Measurements from ENCODE around the gene GBA2.

The GBA2 gene

GRCh38 chr9:35763803-35764202 lies 14.8 kb upstream of the GBA2 start:
- DNase-seq: no peak

DNA sequence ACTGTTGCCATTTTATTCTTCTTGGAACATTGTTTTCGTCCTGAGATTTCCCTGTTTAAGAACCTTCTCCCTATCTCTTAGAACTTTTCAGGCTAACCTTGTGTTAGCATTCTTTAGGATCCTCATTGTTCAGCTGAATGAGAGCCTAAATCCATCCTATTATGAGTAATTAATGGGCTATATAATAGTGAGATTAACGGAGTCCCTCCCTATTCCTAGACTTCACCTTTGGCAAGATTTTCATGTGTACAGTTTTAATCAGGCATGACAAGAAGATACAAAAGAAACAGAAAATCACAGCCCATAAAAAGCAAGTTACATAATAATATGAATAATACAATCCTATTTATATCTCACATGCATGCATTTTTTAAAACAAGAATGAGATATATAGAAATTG lies 14.2 kb upstream of the GBA2 start:
- DNase-seq: no peak

DNA sequence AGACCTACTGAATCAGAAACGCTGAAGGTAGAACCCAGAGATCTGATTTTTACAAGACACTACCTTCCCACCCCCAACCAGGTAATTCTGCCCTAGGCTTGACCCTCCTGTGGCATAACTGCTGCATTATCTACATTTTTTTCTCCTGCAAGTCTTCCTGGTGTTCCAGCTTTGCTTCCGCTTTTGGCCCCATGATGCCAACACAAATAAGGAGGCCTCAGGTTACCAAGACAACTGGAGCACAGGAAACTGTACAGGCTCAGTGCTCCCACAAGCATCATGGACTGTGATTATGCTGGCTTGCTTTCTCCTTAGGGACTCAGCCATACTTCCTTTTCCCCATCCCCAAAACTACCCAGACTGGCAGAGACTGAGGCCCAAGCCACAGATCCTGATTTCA lies 11.6 kb upstream of the GBA2 start:
- no peak for DNase-seq

DNA sequence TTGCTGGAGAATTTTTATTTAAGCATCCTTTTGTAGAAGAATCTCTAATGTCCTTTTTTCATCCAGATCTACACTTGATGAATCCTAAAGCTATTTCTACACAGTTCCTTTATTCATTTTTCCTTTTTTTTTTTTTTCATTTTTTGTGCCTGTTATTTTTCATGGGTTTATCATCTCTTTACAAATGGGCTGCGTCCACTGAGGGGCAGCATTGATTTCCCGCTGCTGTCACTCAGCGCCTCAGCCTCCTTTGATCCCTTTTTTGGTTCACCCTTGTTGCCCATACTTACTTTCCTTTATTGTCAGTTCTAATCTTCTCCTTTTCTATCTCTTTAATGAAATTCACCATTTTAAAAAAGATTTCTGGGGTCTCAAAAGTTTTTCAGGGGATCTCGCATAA lies 10.8 kb upstream of the GBA2 start:
- no peak for DNase-seq

DNA sequence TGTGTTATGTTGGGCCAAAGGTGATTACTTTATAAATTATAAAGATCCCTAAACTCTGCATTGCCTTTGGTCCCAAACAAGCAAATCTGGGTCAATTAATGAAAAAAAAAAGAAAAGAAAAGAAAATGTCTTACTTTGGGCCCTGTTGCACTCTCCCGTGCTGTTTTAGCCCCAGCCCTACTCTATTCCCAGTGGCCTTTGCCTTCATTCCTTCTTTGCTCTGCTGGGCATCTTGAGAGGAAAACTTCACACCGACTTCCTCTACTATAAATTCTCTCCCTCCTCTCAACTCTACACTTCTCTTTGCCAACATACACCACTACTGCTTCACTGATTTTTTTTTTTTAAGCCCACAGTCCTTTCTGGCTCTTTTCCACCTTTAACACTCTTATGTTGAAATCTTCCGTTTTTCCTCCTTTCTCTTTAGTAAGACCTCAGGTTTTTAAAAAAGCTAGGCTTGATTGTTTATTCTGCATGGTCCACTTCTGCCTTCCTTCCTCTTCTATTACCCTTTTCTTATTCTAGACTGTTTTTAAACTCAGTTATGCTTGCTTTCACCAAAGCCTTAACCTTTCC lies 9.5 kb upstream of the GBA2 start:
- DNase-seq: no peak

GRCh38 chr9:35757892-35758275 lies 8.9 kb upstream of the GBA2 start:
- DNase-seq: no peak

GRCh38 chr9:35757226-35757891 lies 8.3 kb upstream of the GBA2 start:
- DNase-seq: no peak

- peak; percentile 81 for DNase-seq
These were observed 7.5 kb upstream of the GBA2 start for GRCh38 chr9:35756275-35757225.

DNA sequence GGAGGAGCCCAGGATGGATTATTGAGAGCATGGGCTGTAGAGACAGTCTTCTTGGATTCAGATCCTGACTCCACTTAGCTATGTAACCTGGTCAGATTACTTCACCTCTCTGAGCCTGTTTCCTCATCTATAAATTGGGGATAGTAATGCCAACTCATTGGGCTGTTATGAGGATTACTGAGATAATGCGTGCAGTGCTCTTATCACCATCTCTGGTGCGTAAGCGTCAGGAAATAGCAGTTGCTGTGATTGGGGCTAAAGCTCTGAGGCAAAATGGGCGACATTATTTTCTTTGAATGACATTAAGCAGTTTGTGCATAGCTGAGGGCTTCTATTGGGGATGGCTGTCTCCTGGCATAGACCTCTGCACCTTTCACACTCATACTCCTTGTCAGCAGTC lies 6.0 kb upstream of the GBA2 start:
- DNase-seq: no peak

DNA sequence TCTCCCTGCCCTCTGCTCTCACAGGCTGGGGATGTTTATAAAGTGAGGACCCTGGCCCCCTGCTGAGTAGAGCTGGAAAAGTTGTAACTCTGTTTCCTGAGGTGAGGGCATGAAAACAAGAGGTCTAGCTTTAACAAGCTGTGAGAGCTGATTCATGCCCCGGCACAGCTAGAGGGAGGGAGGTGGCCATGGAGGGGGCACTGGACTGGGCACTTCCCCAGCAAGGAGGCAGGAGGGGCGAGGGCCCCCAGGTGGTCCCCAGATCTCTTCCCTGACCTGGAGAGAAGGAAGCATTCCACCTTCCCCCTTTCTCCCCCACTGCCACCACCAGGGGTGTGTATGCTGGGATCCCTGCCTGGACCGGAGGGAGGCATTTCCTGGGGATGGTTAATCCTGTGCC lies 5.2 kb upstream of the GBA2 start, which contains the start of gene MSMP:
Gene MSMP (minus strand): TSS at position 13 of the 400 bp plus-strand sequence. CDS start 147 bp downstream, outside the sequence.
- DNase-seq: no peak

- DNase-seq: no peak
These were observed 4.4 kb upstream of the GBA2 start for GRCh38 chr9:35753466-35753865.

DNA sequence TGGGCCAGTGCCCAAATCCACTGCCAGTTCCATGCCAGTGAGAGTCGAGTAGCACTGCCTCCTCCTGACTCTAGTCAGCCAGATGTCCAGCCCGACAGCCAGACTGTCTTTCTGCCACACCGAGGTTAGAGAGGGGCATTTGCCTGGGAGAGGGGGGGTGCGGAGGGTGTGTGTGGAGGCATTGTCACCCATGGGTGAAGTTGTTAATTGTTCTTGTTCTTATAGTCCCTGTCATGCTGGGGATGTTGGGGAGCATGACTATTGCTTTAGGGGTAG lies 1.2 kb upstream of the GBA2 start:
- no peak for DNase-seq

DNA sequence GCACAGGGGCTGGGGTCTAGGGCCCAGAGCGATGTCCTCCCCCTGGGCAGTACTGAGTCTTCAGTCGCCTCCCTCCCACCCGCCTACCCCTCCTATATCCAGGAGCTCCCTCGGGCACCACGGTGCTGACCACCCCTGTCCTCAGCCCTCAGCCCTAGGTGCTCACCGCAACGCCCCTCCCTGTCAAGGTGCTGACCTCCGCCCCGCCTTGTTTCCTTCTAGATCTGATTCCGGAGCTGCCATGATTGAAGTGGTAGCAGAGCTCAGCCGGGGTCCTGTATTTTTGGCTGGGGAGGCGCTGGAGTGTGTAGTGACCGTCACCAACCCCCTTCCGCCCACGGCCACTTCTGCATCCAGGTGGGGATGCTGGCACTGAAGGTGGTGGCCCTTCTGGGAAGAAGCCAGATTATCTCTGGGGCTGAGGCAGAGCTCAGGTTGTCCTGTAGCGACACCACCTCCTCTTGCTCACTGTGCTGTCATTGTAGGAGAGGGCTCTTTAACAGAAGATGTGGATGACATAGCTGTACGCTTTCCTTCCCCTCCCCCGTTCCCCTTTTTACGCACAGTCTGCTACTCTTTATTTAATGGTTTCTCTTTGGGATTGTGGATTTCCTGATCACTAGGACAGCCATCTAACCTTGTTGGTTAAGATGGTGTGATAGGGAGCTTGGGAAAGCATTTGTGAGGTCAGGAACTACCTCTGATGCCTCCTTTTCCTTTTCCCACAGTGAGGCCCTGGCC lies 657 bp upstream of the GBA2 start:
- peak; percentile 26 for DNase-seq

GRCh38 chr9:35748242-35748857 lies 678 bp downstream of the GBA2 start:
- no peak for DNase-seq

DNA sequence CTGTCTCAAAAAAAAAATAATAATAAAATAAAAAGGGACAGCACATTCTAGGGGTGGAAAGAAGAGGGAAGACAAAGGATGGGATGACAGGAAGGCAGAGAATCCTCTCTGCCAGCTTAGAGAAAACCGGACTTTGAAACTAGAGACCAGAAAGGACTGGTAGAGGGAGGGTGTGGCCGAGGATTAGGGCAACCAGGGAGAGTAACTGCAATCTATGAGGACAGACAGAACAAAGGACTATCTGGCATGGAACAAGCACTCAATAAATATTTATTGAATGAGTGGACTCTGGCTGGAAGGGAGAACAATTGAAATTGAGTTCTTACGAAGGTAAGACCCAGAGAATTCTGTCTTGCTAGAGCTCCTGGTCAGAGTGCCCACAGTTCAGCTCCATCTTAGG lies 2.4 kb downstream of the GBA2 start:
- DNase-seq: no peak

GRCh38 chr9:35745569-35745968 lies 3.5 kb downstream of the GBA2 start:
- no peak for DNase-seq

GRCh38 chr9:35743880-35744518 lies 5.0 kb downstream of the GBA2 start:
- DNase-seq: no peak

GRCh38 chr9:35743452-35743851 lies 5.6 kb downstream of the GBA2 start:
- no peak for DNase-seq

DNA sequence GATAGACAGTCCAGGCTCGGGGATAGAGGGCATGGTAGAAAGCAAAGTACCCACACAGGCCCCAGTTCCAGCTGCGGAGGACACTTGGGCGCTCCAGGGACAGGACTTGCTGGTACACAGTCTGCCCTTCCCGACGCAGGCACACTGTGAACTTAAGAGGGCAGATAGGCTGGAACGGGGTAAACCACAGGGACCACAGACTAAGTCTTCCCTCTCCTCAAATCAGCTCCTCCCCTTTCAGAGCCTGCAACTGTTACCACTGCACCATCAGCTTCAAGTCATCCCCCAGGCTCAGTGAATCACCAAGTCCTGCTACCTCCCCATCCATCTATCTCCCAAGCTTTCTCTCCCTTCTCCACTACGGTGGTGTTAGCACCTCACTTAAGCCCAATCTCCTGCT lies 7.3 kb downstream of the GBA2 start:
- DNase-seq: no peak

GRCh38 chr9:35740243-35740642 lies 8.8 kb downstream of the GBA2 start:
- DNase-seq: no peak

- DNase-seq: no peak
These were observed 10.1 kb downstream of the GBA2 start for GRCh38 chr9:35738924-35739323.

DNA sequence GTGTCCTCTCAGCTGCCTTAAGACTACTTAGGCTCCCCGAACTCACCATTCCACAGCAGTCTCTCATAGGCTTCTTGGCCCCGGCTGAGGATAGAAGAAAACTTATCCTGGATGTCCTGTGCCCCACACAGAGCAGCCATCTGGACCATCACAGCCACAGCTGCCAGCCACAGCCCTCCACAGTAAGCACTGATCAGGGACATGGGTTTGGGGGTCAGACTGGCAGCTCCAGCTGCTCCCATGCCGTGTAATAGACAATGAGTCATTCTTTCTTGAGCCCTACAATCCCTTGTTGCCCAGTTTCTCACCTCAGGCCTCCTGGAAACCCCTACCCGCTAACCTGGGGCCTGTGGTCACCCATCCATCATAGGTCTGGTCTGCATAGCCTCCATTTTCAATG lies 10.8 kb downstream of the GBA2 start:
- no peak for DNase-seq

DNA sequence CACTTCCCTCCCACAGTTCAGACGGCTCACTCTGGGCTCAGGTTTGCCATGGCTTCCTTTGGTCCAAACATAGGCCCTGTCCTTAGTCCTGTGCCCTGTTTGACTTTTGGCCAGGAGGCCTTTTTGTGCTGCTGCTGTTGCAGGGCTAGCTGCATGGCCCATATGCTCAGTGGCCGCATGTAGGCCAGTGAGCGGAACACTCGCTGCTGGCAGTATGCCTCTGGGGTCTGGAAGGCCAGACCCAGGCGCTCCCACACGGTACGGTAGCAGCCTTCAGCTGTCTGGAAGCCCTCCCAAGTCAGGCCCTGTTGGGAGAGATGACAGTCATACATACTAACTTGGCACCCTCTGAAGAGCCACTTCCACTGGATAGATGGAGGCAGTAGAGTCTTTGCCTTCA lies 11.9 kb downstream of the GBA2 start:
- DNase-seq: no peak
